Measurements from ENCODE around the gene UGP2.
"Not testable (repeated sequence)": the region's sequence is repeated elsewhere in the genome, so short reads cannot be mapped to it uniquely, and the experiment has no call there.

UGP2 gene

DNA sequence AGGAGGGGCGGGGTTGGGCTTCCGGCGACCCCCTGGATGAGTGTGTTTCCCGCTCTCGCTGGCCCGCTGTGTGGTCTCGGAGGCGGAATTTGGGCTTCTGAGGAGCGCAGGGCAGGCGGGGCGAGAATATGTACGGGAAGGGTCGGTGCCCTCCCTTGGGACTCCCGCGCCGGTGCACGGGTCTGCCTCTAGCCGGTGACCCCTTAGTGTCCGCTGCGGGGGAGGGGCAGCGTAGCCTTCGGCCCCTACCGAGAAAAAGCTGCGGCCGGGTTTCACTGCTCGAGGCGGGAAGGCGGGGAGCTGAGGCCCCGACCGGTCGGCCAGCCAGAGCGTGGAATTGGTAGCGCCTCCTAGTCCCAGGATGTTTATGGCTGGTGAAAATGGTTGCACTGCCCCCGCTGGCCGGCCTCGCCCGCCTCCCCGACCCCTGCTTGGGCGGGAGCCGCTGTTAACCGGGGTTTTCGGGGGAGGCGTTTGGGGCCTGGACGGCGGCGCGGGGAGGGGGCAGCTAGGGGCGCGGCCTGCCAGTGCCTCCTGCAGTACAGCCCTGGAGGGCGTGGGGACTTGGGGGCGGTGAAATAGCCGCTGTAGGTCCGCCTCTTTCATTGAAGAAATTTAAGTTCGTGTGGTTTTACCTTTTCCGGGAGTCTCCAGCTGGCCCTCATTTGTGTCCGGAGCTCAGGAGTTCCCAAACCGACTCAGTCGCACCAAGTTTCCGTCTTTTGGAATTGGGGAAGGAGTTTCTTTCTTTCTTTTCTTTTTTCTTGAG is at the start of gene UGP2:
Gene UGP2 (plus strand): TSS at position 643 of the 769 bp plus-strand sequence. CDS start 290 bp downstream, outside the sequence.
- in situ Hi-C loops (cut with MboI; ENCODE audit: low sequenced_read_pairs), result no loop called here

DNA sequence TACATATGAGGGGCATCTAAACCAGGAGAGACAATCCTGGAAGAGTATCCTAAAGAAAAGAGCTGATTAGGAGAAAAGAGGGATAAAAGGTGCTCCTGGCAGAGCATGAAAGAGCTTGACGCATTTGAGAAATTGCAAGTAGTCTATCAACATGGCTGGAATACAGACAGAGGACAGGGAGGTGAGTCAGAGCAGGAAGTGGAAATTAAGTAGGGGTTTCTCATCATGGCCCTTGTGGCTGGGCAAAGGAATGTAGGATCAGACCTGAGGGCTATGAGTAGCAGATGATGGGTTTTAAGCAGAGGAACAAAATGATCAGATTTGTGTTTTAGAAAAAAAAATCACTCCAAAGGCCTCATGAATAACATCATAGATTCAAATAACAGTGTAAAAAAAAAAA is 49.2 kb upstream of the UGP2 start:
- in situ Hi-C loops (cut with MboI; ENCODE audit: low sequenced_read_pairs), result no loop called here

DNA sequence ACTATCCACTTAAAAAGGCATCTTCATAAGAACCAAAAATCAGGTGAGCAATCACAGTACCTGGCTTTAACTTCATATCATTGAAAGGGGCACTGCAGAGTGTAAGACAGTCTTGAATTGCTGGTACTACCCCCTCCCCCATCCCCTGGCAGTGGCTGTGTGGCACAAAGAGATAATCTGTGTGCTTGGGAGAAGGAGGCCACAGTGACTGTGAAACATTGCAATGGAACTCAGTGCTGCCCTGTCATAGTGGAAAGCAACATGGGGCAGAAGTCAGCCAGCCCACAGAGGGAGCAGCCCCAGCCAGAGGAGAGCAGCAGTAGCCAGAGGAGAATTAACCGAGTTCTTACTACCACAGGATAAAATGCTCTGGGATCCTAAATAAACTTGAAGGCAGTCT is 45.3 kb upstream of the UGP2 start:
- in situ Hi-C loops (cut with MboI; ENCODE audit: low sequenced_read_pairs), result no loop called here

GRCh38 chr2:63796796-63797195 is 44.9 kb upstream of the UGP2 start:
- in situ Hi-C loops (cut with MboI; ENCODE audit: low sequenced_read_pairs), result no loop called here

DNA sequence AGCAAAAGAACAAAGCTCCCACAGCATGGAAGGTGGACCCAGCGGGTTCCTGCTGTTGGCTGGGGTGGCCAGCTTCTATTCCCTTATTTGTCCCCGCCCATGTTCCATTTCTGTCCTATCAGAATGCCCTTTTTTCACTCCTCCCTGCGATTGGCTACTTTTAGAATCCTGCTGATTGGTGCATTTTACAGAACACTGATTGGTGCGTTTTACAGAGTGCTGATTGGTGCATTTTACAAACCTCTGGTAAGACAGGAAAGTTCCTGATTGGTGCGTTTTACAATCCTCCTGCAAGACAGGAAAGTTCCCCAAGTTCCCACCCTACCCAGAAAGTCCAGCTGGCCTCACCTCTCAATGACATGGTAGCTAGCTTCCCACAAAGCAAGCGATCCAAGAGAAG is 40.2 kb upstream of the UGP2 start:
- in situ Hi-C loops (cut with MboI; ENCODE audit: low sequenced_read_pairs), result no loop called here

GRCh38 chr2:63805412-63805811 is 36.3 kb upstream of the UGP2 start:
- in situ Hi-C loops (cut with MboI; ENCODE audit: low sequenced_read_pairs), result no loop called here

DNA sequence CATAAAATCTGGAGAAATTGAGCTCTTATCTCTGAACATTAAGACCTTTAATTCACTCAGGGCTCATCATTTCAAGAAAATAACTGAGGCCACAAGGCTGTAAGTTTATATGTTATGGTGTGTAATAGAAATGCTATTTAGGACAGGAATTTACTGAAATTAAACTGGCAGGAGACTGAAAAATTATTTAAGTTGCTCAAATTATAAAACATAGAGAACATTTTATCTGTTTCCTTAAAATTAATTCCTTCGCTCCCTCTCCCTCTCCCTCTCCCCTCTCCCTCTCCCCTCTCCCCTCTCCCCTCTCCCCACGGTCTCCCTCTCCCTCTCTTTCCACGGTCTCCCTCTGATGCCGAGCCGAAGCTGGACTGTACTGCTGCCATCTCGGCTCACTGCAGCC is 33.7 kb upstream of the UGP2 start:
- in situ Hi-C loops (cut with MboI; ENCODE audit: low sequenced_read_pairs), result not testable (repeated sequence)

DNA sequence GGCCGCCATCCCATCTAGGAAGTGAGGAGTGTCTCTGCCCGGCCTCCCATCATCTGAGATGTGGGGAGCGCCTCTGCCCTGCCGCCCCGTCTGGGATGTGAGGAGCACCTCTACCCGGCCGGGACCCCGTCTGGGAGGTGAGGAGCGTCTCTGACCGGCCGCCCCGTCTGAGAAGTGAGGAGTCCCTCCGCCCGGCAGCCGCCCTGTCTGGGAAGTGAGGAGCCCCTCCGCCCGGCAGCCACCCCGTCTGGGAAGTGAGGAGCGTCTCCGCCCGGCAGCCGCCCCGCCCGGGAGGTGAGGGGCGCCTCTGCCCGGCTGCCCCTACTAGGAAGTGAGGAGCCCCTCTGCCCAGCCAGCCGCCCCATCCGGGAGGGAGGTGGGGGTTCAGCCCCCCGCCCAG is 32.8 kb upstream of the UGP2 start:
- in situ Hi-C loops (cut with MboI; ENCODE audit: low sequenced_read_pairs), result not testable (repeated sequence)

DNA sequence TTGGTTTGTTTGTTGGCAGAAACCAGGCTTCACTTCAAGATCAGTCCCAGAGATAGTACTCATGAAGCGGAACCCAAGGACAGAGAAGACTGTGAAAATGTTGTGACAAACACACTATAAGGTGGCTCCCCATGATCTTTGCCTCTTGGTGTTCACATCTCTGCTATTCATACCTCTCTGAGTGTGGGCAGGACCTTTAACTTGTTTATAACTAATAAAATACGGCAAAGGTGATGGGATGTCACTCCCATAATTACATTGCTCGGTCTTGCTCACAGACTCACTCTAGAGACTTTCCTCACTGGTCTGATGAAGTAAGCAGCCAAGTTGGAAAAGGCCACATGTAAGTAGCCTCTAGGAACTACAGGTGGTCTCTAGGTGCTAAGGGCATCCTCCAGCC is 30.6 kb upstream of the UGP2 start:
- in situ Hi-C loops (cut with MboI; ENCODE audit: low sequenced_read_pairs), result no loop called here

- in situ Hi-C loops (cut with MboI; ENCODE audit: low sequenced_read_pairs), result not testable (repeated sequence)
These were observed 29.8 kb upstream of the UGP2 start for GRCh38 chr2:63811870-63812269.

DNA sequence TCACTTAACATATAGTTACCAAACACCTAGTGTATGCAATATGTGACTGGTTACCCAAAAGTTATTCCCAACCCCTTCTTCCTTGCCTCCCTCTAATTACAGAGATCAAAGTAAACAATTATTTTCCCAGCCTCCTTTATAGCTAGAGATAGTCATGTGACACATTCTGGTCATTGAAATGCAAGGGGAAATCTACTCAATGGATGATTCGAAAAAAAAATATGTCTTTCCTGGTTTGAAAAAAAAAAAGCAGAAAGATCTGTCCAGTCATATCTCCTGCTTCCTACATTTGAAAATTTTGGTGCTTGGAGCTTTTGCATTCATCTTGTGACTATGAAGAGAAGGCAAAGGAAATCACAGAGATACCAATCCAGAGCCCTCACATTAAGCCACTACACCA is 27.6 kb upstream of the UGP2 start:
- in situ Hi-C loops (cut with MboI; ENCODE audit: low sequenced_read_pairs), result no loop called here

DNA sequence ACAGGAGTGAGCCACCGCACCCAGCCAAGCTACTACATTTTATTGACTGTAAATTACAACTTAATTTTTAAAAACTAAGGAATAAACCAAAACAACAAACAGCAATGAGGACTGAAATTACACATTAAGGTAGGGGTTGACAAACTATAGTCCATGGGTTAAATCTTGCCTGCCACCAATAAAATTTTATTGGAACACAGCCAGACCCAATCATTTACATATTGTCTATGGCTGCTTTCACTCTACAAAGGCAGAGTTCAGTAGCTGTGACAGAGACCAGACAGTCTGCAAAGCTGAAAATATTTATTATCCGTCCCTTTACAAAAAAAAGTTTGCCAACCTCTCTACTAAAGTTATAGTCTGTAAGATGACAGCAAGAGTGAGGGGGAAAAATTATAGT is 24.3 kb upstream of the UGP2 start:
- in situ Hi-C loops (cut with MboI; ENCODE audit: low sequenced_read_pairs), result no loop called here

GRCh38 chr2:63818271-63818670 is 23.4 kb upstream of the UGP2 start:
- in situ Hi-C loops (cut with MboI; ENCODE audit: low sequenced_read_pairs), result no loop called here

DNA sequence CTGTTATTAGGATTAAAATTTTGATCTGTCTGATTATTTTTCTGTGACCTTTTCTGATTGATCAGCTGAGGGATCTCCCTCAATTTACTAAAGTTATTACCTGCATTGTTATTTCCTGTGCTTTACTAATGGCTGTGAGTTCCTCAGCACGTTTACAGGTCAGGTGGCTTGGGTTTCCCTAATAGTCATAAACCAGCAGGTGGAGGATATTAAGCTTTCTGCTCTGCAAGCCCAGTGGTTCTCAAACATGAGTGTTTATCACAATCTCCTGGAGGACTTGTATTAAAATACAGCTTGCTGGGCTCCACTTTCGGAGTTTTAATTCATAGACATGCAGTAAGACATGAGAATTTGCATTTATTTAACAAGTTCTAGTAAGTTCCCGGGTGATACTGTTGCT is 22.4 kb upstream of the UGP2 start:
- in situ Hi-C loops (cut with MboI; ENCODE audit: low sequenced_read_pairs), result no loop called here

DNA sequence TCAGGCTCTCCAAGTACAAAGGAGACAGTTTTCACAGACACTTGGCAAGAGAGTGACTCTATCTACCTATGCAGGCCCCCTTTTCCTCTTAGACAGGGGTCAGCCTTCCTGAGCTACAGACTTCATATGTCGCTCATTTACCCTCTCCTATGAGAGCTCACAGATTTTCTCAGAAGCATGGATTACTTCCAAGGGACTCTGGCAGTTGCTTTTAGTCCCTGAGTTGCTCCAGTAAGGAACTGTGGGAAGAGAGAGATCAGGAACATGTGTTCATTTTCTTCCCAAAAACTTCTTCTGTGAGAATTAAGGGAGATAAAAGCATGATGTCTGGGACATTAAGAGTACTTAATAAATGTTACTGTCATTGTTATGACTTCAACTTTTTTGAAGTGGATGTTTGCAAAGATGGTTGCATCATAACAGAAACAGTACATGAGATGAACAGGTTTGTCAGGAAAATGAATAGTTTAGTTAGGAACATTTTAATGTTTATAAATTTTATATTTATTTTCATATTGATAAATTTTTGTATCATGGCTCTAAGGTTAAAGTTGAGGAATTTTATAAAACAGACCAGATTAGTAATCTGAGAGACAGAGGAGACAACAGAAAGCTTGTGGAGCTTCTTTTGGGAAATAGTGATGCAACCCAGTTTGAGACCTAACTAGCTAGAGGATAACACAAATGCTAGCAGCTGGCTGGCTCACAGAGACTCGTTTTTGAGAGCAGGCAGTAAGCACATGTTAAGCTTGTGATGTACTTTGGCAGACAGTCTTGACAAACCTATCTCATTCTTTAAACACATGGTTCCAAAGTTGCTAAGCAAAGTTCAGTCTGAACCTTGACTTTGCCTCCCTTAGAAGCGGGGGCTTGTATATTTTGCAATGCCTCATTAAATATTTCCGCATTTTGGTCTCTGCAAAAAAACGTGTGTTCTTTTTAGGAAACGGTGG is 21.7 kb upstream of the UGP2 start:
- in situ Hi-C loops (cut with MboI; ENCODE audit: low sequenced_read_pairs), result no loop called here

DNA sequence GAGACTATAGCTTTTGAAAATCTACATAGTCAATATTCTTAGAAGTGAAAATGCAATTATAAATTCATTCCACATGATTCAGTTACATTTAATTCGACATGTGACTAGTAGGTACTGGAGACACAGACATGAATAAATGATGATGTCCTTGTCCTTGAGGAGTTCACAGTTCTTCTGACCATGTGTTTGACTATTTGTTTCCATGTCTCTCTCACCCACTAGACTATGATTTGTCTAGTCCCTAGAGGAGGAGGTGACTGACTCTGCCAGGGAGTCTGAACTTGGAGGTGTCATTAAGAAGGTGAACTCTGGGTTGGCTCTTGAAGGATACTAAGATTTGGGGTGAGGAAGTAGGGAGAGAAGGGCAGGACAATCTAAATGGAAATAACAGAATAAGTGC is 20.7 kb upstream of the UGP2 start:
- in situ Hi-C loops (cut with MboI; ENCODE audit: low sequenced_read_pairs), result no loop called here

- in situ Hi-C loops (cut with MboI; ENCODE audit: low sequenced_read_pairs), result no loop called here
These were observed 20.3 kb upstream of the UGP2 start for GRCh38 chr2:63821396-63821795.

DNA sequence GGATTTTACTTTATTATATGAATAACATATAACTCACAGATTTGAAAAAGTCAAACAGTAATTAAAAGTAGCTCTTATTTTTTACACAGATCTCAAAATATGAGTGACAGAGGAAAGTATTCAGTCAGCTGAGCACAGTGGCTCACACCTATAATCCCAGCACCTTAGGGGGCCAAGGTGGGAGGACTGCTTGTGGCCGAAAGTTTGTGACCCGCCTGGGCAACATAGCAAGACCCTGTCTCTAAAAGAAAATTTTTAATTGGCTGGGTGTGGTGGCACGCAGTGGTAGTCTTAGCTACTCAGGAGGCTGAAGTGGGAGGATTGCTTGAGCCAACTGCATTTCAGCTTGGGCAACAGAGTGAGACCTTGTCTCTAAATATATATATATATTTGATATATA is 19.2 kb upstream of the UGP2 start:
- in situ Hi-C loops (cut with MboI; ENCODE audit: low sequenced_read_pairs), result no loop called here

DNA sequence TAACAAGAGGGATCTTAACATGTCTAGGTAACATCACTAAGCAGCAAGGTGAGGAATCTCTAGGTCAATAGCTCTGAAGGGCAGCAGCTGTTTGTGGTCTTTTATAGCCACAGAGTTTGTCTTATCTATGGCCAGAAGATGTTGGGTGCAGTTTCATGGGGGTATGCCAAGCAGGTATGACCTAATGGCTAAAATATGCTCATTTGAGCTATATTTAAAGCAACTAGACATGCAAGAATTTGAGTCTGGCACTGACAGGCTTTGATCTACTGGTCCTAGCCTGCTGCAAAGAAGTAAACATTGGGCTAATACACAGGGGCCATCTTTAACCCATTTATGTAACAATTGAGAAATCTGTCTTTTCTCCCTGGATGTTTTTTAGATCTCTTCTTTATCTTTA is 13.9 kb upstream of the UGP2 start:
- in situ Hi-C loops (cut with MboI; ENCODE audit: low sequenced_read_pairs), result no loop called here

DNA sequence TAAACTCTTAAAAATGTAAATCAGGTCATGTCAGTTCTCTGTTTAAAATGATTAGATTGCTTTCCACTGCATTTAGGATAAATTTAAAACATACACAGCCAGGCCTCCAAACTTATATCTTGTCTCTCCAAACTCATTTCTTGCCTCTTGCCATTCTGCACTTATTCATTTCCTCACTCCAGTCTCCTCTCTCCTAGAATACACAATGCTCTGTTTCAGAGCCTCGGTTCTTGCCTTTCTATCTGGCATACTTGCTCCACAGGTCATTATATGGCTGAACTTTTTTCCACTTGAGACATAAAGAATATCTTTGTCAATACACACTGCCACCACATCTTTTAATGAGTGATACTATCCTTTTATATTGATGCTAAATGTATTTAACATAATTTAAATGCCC is 10.5 kb upstream of the UGP2 start:
- in situ Hi-C loops (cut with MboI; ENCODE audit: low sequenced_read_pairs), result no loop called here

DNA sequence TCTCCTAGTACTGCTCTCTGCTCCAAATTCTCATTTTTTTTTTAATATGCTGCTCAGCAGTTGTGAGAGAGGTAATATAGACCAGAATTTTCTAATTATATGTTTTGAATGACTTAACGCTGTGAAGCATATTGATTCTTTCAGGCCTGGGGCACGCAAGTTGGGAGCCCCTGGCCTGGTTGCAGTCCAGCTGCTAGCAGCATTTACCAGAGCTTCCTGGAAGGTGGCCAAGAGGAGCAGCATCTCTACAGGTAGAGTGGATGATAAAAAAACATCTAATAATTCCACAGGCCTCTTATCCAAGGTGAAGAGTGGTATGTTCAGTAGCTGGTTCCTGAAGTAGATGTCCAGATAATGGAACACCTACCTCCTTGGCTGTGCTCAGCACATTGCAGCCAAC is 7.3 kb upstream of the UGP2 start:
- in situ Hi-C loops (cut with MboI; ENCODE audit: low sequenced_read_pairs), result no loop called here

DNA sequence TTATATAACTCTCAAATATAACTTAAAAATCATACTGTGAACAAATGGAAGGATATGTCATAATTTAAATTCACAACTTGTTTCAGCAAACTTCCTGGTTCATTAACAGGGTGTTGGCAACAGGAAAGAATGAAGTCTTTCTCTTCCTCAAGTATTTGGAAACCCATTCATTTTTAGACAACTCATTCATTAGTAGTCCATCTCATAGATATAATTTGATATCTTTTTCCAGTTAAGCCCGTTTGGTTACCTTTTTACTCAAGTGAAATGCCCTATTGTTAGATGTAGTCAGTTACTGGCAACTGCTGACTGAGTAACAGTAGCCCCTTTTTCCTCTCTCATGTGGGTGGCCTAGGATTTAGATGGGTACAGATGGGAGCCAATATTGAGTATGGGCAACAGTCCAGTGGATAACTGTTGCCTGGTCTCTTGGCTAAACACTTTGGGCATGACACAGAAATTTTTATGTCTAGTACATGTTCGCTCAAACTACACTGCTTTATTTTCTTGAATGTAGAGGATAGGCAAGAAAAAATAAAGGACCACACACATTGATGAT is 4.6 kb upstream of the UGP2 start:
- in situ Hi-C loops (cut with MboI; ENCODE audit: low sequenced_read_pairs), result no loop called here
